IPS DF 19.7 (cell line): ENCODE data around the gene VKORC1.
"Not testable (repeated sequence)": the region's sequence is repeated elsewhere in the genome, so short reads cannot be mapped to it uniquely, and the experiment has no call there.

ENCODE experiments used
- DNase-seq: peaks from one replicate; pipeline ENCODE4 v3.0.0-alpha.2; 2013; ENCODE audit warnings: low read depth, low spot score

Gene VKORC1

GRCh38 chr16:31107465-31107867 is 12.9 kb upstream of the VKORC1 start:
- no peak for DNase-seq

- no peak for DNase-seq
Observed at GRCh38 chr16:31106509-31107464, 12.2 kb upstream of the VKORC1 start.

- DNase-seq, result no peak
Observed at GRCh38 chr16:31105677-31106213, 11.1 kb upstream of the VKORC1 start.

GRCh38 chr16:31100876-31101641 is 6.5 kb upstream of the VKORC1 start:
- DNase-seq, result not testable (repeated sequence)

- DNase-seq, result no peak
Observed at GRCh38 chr16:31099860-31100638, 5.5 kb upstream of the VKORC1 start.

- DNase-seq, result no peak
Observed at GRCh38 chr16:31094088-31094423, 541 bp downstream of the VKORC1 start.

- no peak for DNase-seq
Observed at GRCh38 chr16:31093132-31093703, 1.4 kb downstream of the VKORC1 start.

- no peak for DNase-seq
Observed at GRCh38 chr16:31092330-31092729, 2.3 kb downstream of the VKORC1 start.

GRCh38 chr16:31090540-31090939 is 4.1 kb downstream of the VKORC1 start:
- no peak for DNase-seq

- no peak for DNase-seq
Observed at GRCh38 chr16:31089199-31089598, 5.4 kb downstream of the VKORC1 start.

GRCh38 chr16:31088459-31089183 is 6.0 kb downstream of the VKORC1 start, which contains the start of gene PRSS53:
PRSS53 (minus strand) TSS chr16:31088943; CDS start chr16:31088809, 134 bp downstream.
- no peak for DNase-seq

GRCh38 chr16:31087971-31088370 is 6.6 kb downstream of the VKORC1 start:
- no peak for DNase-seq

GRCh38 chr16:31087481-31087880 is 7.1 kb downstream of the VKORC1 start:
- no peak for DNase-seq

- DNase-seq, result no peak
Observed at GRCh38 chr16:31086629-31086906, 8.0 kb downstream of the VKORC1 start.

- no peak for DNase-seq
Observed at GRCh38 chr16:31085873-31086628, 8.5 kb downstream of the VKORC1 start.

GRCh38 chr16:31085411-31085810 is 9.2 kb downstream of the VKORC1 start:
- DNase-seq, result no peak

- no peak for DNase-seq
Observed at GRCh38 chr16:31084584-31085302, 9.9 kb downstream of the VKORC1 start.

GRCh38 chr16:31083981-31084380 is 10.6 kb downstream of the VKORC1 start:
- no peak for DNase-seq

GRCh38 chr16:31083556-31083955 is 11.0 kb downstream of the VKORC1 start:
- no peak for DNase-seq
